GM10248 (cell line): ENCODE measurements around the gene HLF.

Experiments used
- CTCF ChIA-PET: fragments of 300-600 bp; sonication (Branson Sonifier 250); formaldehyde crosslinking; extraction: SDS; loops from one replicate; lab custom pipeline; 2021; ENCODE audit warnings: antibody characterized with exemption; lab: Yijun Ruan, JAX
- POLR2A ChIA-PET: fragments of 350-650 bp; sonication (Branson Sonifier 250); formaldehyde crosslinking; extraction: SDS; loops from one replicate; lab custom pipeline; 2020; ENCODE audit warnings: antibody characterized with exemption; lab: Yijun Ruan, JAX
- DNase-seq: peaks from one replicate; pipeline ENCODE4 v3.0.0; 2012; ENCODE audit errors: extremely low spot score
- TF ChIP-seq, protein P1 (sequence below): IDR thresholded peaks from 2 replicates; pipeline ENCODE4 v1.5.1; 2012; ENCODE audit warnings: mild to moderate bottlenecking, low read depth; ENCODE audit errors: extremely low read depth, missing control alignments, control extremely low read depth

HLF gene

DNA sequence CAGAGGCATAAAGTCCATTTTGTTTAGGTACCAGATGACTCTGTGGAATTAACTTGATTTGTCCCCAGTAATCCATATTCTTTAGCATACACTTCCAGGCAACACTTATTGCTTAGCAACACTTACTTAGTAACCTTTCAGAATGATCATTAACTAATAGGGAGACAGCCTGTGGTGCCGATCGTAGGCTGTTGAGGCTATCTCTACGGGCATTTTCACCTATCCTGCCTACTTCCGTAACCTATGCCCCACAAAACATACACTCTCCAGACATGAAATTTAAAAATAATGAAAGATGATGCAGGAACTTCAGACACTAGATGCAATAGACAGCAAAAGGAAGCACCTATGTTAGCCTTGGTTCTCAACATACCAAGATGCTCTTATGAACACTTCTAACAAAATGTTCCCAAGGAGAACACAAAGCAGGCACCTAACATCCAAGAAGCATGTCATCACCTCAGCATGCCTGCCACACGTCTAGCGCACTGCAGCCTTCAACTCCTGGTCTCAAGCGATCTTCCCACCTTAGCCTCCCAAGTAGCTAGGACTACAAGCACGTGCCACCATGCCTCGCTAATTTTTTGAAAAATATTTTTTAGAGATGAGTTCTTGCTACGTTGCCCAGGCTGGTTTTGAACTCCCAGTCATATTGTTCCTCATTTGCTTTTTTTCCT is 34.5 kb downstream of the HLF start:
- ChIA-PET POLR2A (no interaction called here), CTCF (interaction anchor here (1.8 to 3.7 kb wide), 2 partner anchors 306 kb away, joined by 7 to 70 read pairs; no protein-coding TSS in a partner anchor)
- TF ChIP-seq, protein P1, sequence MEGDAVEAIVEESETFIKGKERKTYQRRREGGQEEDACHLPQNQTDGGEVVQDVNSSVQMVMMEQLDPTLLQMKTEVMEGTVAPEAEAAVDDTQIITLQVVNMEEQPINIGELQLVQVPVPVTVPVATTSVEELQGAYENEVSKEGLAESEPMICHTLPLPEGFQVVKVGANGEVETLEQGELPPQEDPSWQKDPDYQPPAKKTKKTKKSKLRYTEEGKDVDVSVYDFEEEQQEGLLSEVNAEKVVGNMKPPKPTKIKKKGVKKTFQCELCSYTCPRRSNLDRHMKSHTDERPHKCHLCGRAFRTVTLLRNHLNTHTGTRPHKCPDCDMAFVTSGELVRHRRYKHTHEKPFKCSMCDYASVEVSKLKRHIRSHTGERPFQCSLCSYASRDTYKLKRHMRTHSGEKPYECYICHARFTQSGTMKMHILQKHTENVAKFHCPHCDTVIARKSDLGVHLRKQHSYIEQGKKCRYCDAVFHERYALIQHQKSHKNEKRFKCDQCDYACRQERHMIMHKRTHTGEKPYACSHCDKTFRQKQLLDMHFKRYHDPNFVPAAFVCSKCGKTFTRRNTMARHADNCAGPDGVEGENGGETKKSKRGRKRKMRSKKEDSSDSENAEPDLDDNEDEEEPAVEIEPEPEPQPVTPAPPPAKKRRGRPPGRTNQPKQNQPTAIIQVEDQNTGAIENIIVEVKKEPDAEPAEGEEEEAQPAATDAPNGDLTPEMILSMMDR = no peak
- DNase-seq = no peak

DNA sequence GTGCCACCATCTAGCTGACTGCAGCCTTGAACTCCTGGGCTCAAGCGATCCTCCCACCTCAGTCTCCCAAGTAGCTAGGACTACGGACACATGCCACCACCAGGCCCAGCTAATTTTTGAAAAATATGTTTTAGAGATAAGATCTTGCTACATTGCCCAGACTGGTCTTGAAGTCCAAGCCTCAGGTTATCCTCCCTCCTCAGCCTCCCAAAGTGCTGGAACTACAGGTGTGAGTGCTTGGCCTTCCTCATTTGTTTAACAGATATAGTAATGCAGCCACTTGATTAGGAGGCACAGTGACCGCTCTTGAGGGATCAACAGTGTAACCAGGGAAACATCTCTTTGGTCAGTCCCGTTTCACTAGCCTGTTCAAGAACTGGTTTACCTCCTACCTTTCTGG is 35.1 kb downstream of the HLF start:
- POLR2A ChIA-PET = no interaction called here
- TF ChIP-seq, protein P1 = no peak
- CTCF ChIA-PET = interaction anchor here (1.8 kb wide), 1 partner anchor 307 kb away, joined by 7 read pairs; no protein-coding TSS in a partner anchor
- no peak for DNase-seq

DNA sequence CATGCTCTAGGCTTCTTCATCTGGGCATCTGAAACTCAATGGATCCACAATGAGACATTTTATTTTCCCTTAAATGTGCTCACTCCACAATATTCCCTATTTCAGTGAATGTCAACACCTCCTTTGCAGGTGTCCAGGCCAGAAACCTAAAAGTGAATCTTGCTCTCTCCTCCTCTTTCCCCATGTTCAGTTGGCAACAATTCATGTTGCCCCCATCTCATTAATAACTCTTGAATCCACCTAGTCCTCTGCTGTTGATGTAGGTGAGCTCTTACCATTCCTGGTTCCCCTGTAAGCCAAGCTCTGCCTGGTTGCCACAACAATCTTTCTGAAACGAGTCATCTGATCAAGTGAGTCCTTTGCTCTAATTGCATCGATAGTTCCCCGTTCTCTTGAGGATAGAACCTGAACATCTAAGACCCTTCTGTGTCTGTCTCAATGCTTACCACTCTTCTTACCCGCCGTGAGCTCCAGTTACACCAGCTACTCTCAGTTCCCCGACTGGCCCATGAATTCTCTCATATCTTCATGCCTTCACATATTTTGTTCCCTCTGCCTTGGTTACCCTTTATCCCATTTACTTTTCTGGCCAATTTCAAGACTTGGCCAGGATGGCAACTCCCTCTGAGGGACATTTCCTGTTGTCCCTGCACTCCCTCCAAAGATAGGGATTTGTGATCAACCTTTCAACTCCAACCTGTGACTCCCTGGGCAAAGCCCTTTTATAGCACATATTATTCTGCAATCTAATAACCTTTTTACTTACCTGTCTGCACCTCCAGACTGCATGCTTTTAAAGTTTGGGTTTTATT is 35.9 kb downstream of the HLF start:
- CTCF ChIA-PET = interaction anchor here (1.8 kb wide), 1 partner anchor 307 kb away, joined by 7 read pairs; no protein-coding TSS in a partner anchor
- POLR2A ChIA-PET = no interaction called here
- no peak for DNase-seq
- TF ChIP-seq, protein P1 = no peak

DNA sequence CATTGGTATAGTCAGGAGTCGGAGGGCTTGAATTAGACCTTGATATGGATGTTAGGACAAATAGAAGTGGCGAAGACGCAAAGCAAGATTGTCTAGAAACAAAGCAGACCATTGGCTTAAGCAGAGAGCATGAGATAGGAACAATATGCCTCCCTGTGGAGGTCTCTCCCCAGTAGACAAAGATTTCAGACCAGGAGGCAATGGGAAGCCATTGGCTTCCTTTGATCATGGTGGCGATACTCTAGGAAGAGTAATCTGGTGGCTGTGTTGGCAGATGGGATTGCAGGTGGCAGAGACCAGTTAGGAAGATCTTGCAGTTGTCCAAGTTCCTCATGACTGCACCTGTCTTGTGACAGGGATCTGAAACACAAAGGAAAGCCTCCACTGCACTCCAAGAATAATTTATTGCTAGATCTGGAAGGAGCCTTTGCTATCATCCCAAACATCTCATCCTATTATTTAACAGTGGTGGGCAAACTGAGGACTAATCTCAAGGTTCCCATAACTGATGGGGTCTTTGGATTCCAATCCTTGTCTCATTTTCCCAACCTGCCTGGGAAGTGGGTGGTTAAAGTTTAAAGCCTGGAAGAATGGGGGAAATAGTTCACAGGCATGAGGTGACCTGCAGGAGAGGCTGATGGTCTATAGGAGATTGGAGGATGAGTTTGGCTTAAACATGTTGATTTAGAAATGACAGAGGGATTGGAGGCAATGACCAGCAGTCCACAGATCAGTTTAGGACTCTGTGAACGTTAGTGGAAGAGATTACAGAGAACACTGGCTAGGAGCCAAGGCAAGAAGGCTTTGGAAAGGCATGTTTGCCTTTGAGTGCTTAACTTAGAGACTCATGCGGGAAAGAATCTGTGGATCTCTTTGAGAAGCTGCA is 37.0 kb downstream of the HLF start:
- ChIA-PET CTCF (no interaction called here), POLR2A (no interaction called here)
- TF ChIP-seq, protein P1 = no peak
- DNase-seq = no peak

DNA sequence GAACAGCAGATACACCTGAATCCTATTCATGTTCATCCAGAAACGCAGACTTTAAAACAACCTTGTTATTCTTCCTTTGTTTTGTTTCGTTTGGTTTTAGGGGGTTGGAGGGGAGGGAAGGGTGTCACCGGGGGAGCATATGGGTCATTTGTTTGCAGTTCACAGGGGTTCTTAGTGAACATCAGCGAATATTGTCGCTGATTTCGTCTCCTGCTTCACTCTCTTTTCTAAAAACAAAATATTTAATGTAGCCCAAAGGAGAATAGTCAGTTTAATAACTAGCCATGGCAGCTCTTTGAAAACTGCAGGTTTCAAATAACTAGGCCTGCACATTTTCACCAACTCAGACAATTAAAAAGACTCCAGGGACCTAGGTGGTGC is 37.6 kb downstream of the HLF start:
- CTCF ChIA-PET = interaction anchor here (1.2 kb wide), 1 partner anchor 212 kb away, joined by 4 read pairs; no protein-coding TSS in a partner anchor
- TF ChIP-seq, protein P1 = no peak

DNA sequence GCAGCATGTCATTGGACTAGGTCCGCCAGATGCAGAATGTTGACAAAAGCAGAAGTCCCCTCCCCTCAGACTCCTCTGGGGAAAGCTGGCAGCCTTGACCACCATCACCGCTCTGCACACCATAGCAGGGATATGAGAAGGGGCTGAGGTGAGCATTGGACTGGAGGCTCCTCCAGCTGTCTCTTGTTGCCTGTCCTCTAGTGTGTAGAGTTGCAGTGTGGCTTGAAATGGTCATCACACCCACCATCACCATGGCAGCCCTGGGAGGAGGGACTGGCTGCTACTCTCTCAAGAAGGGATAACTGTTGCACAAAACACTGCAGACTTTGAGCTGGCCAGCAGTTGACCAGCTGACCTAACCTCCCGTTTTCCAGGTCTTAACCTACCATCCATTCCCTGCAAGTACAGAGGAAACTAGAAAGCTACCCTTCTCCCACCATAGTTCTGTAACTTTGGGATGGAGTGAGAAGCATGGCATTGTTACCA is 38.3 kb downstream of the HLF start:
- CTCF ChIA-PET = interaction anchor here (0.9 to 1.2 kb wide), 4 partner anchors 9 to 309 kb away, joined by 4 to 6 read pairs (median 4); no protein-coding TSS in a partner anchor
- POLR2A ChIA-PET = no interaction called here
- TF ChIP-seq, protein P1 = no peak
- DNase-seq = no peak

More for the DNA sequence above, 37.6 kb downstream of the HLF start:
- DNase-seq = no peak
- POLR2A ChIA-PET = no interaction called here
